GM19372 (cell line): ENCODE data around the gene CPPED1.

ENCODE experiments used
- ATAC-seq: cut with Tn5 transposase; IDR thresholded peaks from one replicate; pipeline ENCODE4 v1.9.1; 2021; ENCODE audit warnings: mild to moderate bottlenecking, low read depth, moderate library complexity; ENCODE audit not compliant: unreplicated experiment

The CPPED1 gene

GRCh38 chr16:12613131-12613991 is 190.3 kb downstream of the CPPED1 start:
- ATAC-seq = peak; percentile 59

GRCh38 chr16:12612598-12613101 is 191.0 kb downstream of the CPPED1 start:
- no peak for ATAC-seq

- no peak for ATAC-seq
Measured at GRCh38 chr16:12611916-12612597, 191.6 kb downstream of the CPPED1 start.

- no peak for ATAC-seq
Measured at GRCh38 chr16:12611006-12611477, 192.6 kb downstream of the CPPED1 start.

GRCh38 chr16:12609937-12610699 is 193.6 kb downstream of the CPPED1 start:
- no peak for ATAC-seq
